IPS-18c (cell line): ENCODE measurements around the gene EHD4.

Experiments used
- H3K4me3 ChIP-seq: 2 replicates; pipeline ENCODE4 v1.7.0; 2013; ENCODE audit warnings: low read depth, mild to moderate bottlenecking, low read length, moderate library complexity; ENCODE audit not compliant: insufficient read depth
- H3K9me3 ChIP-seq: one replicate; pipeline ENCODE4 v1.6.1; 2013; ENCODE audit warnings: mild to moderate bottlenecking, low read length, moderate library complexity; ENCODE audit not compliant: control insufficient read depth, insufficient read depth

EHD4 gene

DNA sequence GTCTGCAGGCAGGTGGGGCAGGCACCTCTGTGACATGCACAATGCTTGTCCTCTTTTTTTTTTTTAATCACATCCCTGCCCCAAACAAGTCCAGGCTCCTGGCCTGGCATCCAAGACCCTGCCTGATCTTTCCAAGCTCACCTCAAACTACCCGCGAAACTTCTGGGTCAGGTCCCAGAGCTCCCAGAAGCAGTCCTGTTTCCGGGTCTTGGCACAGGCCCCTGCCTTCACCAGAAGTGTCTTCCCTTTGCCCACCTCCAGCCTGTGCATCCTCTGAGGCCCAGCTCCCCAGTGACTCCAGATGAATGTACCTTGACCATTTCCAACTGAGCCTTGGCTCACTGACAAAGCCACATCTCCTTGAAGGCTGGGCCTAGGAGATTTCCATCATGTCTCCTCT is 25.5 kb upstream of the EHD4 start:
- H3K4me3 ChIP-seq: no peak overlapping the region
- H3K9me3 ChIP-seq: no peaks in the 10 kb centered on the region

DNA sequence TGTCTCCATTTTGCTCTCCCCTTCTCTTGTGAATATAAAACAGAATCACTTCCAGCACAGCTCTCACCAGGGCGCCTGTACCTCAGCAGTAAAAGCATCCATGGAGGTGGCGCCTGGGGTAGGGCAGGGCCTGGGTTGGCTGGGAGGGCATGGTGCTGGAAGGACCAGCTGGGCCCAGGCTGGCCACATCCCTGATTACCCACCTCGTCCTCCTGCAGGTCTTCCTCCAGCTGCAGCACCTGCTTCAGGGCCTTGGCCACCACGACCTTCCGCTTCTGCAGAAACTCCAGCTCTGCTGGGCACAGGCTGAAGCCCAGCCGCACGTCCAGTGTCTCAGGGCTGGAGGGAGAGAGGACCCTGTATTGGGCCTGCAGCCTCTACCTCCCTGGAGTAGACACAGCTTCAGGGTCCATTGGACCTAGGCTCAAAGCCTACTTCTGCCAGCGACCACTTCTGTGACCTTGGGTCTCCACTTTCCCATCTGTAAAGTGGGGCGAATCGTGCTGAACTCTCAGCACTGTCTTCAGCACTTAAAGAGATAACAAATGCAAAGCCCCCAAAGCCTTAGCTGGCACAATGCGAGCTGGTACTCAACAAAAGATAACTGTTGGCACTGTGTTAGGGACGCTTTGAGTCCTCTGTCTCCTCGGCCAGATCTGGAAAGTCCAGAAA is 24.7 kb upstream of the EHD4 start:
- H3K4me3 ChIP-seq: no peak overlapping the region
- no peaks in the 10 kb centered on the region for H3K9me3 ChIP-seq

DNA sequence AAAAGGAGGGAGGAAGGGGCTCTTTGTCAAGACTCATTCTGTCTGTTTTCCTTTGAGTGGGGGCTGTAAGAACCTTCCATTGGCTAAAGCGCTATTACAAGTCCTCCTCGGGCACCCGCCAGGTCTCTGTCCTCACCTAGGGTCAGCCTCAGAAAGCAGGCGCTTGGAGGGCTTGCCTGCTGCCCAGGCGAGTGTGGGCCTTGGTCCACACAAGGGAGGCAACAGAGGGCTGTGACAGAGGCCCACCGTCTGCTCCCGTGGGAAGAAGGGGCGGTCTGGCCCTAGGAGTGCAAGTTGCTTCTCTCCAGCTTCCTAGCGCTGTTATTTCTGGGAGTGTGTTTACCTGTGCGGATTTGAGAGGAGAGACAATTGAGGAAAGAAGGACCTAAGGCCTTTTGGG is 24.0 kb upstream of the EHD4 start:
- Histone ChIP-seq H3K4me3 (no peak overlapping the region), H3K9me3 (no peaks in the 10 kb centered on the region)

DNA sequence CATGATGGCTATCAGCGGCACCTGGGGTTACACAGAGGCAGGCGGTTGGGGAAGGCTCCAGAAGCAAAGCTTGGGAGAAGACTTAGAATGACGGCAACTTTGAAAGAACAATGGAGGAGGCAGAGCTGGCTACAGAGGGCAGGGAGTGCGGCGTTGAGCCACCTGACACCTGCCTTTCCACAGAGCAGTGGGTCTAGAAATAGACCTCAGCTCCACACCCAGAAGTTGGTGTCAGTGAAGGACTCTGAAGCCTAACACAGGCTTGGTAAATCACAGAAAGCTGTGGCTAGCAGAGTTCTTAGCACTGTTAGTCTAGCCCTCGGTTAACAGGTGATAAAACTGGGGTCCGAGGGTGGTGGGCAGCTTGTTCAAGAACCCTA is 23.1 kb upstream of the EHD4 start:
- Histone ChIP-seq H3K9me3 (no peaks in the 10 kb centered on the region), H3K4me3 (no peak overlapping the region)

DNA sequence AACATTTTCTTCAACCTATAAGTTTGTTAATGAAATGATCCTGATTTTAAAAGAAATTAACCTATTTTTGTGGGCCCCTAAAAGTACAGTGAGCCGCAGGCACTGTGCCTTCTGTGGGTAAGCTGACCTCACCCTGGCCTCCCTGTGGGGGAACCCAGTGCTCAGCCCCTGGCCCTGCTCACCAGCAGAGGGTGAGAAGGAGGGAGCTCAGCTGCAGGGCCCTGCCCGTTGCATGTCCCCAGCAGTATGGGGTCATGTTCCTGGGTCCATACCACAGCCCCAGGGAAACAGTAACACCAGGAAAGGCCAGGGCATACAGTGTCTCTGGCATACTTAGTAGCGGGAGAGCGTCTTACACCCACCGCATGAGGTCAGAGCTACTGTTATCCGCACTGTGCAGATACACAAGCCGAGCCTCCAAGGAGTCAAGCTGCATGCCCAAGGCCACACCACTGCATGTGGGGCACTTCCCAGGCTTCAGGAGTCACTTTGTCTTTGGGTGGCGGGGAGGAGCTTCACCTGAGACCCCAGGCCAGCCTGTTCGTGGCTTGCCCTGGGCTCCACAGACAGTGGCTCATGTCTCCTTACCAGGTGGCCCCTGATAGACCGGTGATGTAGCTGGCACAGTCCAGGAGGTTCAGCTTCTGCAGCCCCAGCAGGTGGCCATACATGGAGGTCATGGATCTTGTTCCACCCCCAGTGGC is 22.6 kb upstream of the EHD4 start:
- no peaks in the 10 kb centered on the region for H3K9me3 ChIP-seq
- no peak overlapping the region for H3K4me3 ChIP-seq

DNA sequence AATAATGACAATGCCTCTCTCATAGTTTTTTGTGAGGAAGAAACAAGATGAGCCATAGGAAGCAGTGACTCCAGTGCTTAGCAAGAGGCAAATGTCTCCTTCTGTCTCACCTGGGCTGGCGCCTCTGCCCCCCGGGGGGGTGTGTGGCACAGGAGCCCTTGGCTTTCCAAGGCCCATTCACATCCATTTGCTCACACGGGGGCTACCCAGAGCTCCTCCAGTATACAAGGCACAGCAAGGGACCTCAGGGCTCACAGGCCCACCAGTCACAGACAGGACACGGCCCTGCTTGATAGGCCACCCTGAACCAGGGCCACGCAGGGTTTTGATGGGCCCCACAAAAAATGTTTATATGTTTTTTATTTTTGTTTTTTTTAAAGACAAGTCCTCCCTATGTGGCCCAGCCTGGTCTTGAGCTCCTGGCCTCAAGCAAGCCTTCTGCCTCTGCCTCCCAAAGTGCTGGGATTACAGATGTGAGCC is 21.9 kb upstream of the EHD4 start:
- no peak overlapping the region for H3K4me3 ChIP-seq
- no peaks in the 10 kb centered on the region for H3K9me3 ChIP-seq

DNA sequence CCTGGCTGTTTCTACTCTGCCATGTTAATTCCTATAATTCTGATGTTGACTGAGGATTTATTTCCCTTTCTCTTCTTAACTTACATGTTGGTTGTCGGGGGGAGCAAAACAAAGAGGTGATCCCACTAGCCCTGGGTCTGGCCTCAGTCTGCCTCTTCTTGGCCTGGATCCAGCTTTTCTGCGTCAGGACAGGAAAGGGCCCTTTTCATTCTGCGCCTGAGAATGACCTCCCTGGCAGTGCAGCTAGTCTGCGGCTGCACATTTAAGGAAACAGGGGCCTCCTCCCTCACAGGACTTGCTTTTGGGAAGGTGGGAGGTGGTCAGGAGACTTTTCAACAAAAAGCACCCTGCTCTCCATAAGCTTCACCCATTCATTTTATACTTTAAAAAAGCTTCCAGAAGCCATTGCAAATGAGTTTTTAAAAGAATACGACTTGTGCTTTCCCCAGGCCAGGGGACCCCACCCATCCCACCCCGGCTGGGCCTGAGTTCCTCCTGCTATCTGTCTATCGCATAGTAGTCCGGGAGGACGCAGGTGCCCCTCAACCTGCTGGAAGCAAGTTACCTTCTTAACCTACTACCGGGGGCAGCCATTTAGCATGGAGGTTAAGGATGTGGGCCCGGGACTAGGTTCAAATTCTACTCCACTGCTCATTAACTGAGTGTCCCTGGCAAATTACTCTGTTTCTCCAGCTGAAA is 21.3 kb upstream of the EHD4 start:
- Histone ChIP-seq H3K9me3 (no peaks in the 10 kb centered on the region), H3K4me3 (no peak overlapping the region)

DNA sequence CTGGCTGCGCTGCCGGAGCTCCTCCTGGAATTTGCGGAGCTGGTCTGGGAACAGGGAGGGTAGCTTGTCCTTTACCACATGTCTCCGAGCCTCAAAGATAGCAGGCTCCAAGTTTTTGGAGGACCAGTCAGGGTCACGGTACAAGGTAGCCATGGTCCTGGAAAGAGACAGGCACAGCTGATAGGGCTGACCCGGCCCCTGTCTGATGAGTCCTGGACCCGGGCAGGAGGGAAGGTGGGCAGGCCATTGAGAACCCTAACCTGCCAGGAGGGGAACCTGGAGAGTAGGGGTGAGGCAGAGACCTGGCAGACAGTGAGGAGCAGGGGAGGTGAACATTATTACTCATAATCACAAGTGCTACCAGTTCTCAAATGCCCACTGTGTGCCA is 20.4 kb upstream of the EHD4 start:
- H3K4me3 ChIP-seq: no peak overlapping the region

DNA sequence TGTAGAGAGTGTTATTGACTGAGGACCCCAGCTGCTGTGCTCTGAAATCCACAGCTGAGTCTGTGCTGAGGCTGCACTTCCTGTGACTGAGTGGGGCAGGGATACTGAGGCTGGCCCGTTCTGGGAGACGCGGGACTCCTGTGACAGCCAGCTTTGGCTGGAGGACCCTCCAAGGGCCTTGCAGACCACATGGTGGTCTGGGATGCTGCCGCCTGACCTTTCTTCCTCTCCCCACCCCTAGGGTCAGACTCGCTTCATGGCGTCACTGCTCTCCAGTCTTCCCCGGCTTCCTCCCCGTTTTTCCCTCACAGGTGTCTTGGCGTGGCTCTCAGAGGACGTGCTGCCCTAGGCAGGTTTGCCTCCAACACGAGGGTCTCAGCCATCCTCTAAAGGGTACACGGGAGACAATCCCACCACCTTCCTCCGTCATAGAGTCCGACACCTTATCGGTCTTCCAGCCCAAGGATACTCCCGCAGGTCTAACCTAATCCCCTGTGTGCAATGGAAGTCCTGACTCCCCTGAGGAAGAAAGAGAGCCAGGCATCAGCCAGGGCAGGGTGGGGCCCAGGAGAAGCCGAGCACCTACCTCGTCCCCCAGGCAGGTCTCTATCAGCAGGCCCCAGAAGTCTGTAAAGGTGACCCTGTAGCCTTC is 19.9 kb upstream of the EHD4 start:
- Histone ChIP-seq H3K9me3 (no peaks in the 10 kb centered on the region), H3K4me3 (no peak overlapping the region)

More for the DNA sequence above, 20.4 kb upstream of the EHD4 start:
- no peaks in the 10 kb centered on the region for H3K9me3 ChIP-seq

DNA sequence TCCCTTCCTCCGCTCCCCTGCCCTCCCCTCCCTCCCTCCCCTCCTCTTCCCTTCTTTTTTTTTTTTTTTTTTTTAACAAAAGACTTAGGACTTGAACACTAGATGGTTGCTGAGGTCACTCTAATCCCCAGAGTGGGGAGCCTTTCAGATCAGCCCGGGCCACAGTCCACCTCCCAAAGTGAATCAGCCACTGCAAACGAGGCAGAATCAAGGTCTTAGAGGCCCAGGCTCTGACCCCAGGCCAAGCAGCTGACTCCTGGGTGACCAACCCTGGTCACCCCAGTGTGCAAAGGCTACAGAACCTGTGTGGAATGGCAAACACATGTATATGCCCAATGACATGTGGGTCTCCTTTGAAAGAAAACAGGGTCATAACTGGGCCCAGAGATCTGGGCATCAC is 18.3 kb upstream of the EHD4 start:
- Histone ChIP-seq H3K9me3 (no peaks in the 10 kb centered on the region), H3K4me3 (no peak overlapping the region)

DNA sequence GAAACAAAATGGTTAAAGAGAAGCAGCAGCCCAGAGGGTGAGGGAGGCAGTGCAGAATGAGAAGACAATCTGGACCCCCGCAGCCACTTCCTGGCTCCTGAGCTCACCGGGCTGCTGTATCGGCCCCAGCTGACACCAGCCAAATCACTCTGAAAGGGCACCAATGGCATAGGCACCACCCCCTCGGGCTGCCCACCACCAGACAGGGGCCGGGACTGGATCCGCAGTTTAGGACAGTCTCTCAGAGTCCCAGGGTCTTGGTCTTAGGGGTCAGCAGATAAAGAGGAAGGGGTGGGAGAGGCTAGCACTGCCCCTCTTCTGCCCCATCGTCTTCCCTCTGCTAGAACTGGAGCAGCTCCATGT is 17.9 kb upstream of the EHD4 start:
- no peaks in the 10 kb centered on the region for H3K9me3 ChIP-seq
- H3K4me3 ChIP-seq: no peak overlapping the region

DNA sequence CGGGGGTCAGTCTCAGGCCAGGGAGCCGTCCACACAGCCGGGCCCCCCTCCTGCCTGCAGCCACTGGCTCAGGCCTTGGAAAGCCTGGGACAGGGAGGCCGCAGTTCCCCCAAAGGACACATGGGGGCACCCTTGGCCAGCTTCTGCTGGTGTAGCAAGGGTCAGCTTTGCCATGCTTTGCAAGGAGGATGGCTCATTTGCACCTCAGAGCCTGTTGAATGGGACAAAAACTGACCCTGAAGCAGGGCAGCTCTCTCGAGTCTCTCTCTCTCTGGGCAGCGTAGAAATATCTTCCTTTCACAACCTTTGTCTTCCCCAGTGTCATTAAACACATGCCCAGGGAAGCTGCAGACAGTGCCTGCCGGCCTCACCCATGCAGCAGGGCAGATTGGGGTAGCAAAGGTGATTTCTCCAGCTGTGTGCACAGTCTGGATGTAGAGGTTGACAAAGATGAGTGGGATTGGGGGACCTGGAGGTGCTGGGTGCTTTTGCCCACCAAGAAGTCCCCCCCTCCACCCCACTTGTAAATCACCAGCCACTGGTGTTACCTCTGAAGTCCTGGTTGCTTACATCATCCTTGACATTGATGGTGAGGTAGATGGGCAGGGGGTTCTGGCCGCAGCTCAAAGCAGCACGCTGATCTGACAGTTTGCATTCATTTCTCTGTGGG is 17.4 kb upstream of the EHD4 start:
- Histone ChIP-seq H3K4me3 (no peak overlapping the region), H3K9me3 (no peaks in the 10 kb centered on the region)

DNA sequence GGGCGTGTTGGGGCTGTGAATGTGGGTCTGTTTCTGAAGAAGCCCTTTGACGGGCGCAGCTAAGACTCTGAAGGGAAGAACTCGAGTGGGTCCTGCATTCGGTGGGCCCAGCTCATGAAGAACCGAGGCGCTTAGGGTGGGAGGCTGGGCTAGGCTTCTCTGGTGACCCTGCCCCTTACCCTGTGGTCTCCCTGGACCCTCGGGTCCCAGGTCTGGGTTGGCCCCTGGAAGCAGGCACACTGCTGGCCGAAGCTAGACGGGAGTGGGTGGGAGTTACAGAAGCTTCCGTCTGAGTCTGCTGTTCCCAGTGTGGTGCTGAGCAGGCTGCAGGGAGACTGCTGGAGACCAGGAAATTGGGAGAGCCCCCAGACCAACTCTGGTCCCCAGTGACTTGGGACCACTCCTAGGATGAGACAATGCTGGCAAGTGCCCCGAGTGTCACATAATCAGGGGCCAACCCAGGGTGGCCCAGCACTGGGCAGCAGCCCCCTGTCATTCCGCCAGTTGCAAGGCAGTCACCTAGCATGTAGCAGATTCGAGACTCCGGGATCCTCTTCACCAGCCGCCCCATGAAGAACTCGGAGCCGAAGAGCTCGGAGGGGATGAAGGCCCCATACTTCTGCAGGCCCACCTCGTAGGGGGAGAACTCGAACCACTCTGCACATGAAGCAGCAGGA is 16.7 kb upstream of the EHD4 start:
- H3K4me3 ChIP-seq: no peak overlapping the region
- no peaks in the 10 kb centered on the region for H3K9me3 ChIP-seq

DNA sequence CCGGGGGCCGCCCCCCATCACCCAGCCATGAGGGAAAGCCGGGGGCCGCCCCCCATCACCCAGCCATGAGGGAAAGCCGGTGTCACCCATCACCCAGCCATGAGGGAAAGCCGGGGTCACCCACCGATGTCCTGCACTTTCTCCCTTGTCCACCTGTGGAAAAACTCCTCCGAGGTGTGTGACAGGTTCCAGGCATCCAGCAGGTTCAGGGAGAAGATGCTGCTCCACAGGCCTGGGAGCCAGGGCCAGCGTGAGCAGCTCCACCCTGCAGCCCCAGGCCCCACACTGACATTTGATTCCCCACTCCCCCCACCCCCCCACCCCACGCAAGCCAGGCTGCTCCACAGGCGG is 15.5 kb upstream of the EHD4 start:
- Histone ChIP-seq H3K9me3 (no peaks in the 10 kb centered on the region), H3K4me3 (no peak overlapping the region)

DNA sequence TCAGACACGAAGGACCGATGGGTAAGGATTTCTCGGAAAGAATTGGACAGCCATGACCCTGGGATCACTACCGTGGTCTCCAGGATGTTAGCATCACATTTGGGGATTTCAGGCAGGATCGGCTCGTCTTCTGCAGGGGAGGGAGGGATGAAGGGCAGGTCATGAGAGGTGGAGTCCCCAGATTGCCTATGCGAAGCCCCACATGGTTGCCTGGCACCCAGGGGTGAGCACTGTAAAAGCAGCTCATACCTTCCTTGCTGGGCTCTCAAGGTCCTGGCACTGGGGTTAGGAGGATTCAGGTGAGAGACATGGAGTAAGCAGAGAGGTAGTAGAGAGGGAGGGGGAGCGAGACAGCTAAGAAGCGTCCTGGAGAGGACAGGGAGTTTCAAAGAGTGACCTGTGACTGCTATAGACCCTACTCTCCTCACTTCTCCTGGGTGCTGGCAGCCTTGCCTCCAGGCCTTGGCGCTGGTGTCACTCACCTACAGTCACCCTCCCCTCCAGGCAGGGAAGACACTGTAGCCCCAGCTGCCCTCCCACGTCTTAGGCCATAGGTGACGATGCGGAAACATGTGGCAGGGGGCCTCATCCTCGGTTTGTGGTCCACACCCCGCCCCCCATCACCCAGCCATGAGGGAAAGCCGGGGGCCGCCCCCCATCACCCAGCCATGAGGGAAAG is 15.0 kb upstream of the EHD4 start:
- Histone ChIP-seq H3K4me3 (no peak overlapping the region), H3K9me3 (no peaks in the 10 kb centered on the region)

DNA sequence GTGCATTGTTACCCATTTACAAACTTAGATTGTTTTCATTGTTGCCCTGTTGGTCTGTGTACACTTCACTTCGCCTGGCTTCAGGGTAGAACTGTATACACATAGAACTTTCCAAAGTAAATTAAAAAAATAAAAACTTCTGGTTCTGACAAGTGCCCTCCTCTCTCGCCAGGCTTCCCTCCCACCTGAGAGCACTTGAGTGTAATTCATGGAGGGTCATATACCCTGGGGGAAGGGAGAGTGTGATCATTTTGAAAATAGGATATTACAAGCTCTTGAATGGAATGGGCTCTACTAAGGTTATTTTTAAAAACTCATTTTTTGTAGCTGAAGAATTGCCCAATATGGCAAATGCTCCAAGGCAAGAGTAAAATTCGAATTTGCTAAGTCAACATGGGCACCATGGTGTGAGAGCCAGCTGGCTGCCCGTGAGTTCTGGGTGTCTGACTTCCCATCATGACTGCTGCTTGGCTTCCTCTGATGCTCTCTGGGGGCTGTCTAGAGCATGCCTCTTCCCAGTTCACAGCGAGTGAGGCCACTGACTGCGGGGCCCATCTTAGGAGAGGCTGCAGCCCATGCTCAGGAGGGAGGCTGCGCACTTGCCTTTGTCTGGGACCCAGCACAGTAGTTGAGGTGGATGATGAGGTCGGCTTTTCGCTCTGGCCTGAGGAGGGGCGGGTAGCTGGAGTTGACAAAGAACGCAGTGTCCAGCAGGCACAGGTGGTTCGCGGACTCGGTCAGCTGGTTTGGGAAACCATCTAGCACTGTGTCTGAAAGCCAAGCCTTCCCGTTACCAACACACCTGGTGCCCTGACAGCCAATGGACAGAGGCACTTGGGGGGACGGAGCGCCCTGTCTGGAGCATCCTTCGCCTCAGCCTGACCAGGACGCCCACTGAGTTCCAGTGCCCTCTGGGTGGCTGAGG is 13.1 kb upstream of the EHD4 start:
- no peaks in the 10 kb centered on the region for H3K9me3 ChIP-seq
- no peak overlapping the region for H3K4me3 ChIP-seq
